ENCODE measurements around the gene CMIP.

Gene CMIP

DNA sequence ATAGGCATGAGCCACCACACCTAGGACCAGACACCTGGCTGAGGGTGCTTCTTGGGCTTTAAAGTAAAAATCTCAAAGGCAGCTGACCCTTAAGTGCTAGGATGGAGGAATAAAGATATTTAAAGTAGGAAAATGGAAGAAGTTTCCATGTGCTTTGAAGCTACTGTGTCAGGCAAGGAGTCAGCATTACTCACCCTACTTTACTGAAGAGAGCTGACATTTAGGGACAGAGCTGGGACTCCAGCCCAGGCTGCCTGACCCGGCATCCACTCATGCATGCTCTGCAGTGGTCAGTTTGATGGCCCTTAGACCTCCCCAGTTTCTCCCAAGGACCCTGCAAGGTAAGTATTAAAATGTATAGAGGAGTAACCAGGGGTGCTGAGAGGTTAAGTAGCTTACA lies 209.7 kb downstream of the CMIP start:
- TF ChIP-seq SUZ12 (IDR thresholded peaks at IDR 0.05), result no peak
- ChIA-PET CTCF (no interaction called here), POLR2A (no interaction called here)
- no peak for DNase-seq (ENCODE audit: extremely low spot score)

DNA sequence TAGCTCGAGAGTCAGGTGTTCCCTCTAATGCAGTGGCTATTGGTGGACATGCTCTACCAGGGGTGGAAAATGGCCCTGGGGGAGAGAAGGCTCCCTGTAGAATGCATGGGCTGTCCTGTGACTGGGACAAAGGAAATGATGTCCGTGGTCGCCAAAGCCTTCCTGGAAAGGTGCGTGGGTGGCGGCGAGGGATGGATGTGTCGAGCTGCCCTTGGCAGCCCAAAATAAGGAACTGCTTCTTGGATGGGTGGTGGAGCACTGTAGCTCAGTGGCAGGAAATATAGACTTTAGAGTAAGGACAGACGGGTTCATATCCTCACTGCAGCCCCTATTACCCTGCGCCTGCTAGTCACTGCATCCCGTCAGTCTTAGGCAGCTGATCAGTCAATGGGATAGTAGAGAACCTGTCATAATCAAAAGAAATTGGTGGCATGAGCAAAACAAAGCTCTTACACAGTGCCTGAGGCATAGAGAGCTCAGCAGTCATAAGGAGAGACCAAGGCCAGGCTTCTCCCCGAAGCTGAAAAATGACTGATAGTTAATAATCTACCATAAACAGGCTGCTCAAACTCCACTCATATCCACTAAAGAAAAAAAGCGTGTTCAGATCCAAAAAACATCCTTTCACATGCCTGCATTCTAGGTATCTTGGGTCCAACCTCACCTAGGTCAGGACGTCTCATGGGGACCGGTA lies 211.0 kb downstream of the CMIP start:
- no peak for TF ChIP-seq LEF1 (IDR thresholded peaks at IDR 0.05; ENCODE audit: borderline replicate concordance)
- no peak for TF ChIP-seq CTBP1 (IDR thresholded peaks at IDR 0.05; ENCODE audit: borderline replicate concordance)
- no peak for TF ChIP-seq TARDBP (IDR thresholded peaks at IDR 0.05)
- TF ChIP-seq FOXK2 (IDR thresholded peaks at IDR 0.05), result no peak
- no peak for TF ChIP-seq FOXM1 (IDR thresholded peaks at IDR 0.05; ENCODE audit: borderline replicate concordance)
- TF ChIP-seq SP1 (IDR thresholded peaks at IDR 0.05), result no peak
- no peak for TF ChIP-seq BHLHE40 (IDR thresholded peaks at IDR 0.05; ENCODE audit: borderline replicate concordance)
- no peak for TF ChIP-seq SUZ12 (IDR thresholded peaks at IDR 0.05)
- TF ChIP-seq, protein P1, sequence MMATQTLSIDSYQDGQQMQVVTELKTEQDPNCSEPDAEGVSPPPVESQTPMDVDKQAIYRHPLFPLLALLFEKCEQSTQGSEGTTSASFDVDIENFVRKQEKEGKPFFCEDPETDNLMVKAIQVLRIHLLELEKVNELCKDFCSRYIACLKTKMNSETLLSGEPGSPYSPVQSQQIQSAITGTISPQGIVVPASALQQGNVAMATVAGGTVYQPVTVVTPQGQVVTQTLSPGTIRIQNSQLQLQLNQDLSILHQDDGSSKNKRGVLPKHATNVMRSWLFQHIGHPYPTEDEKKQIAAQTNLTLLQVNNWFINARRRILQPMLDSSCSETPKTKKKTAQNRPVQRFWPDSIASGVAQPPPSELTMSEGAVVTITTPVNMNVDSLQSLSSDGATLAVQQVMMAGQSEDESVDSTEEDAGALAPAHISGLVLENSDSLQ (IDR thresholded peaks at IDR 0.05), result no peak
- TF ChIP-seq HDGF (IDR thresholded peaks at IDR 0.05; ENCODE audit: borderline replicate concordance), result no peak
- no peak for TF ChIP-seq ZNF384 (IDR thresholded peaks at IDR 0.05)
- no peak for TF ChIP-seq ELF4 (IDR thresholded peaks at IDR 0.05)
- TF ChIP-seq ARNT (IDR thresholded peaks at IDR 0.05), result no peak
- no peak for TF ChIP-seq FOXA1 (IDR thresholded peaks at IDR 0.05)
- TF ChIP-seq L3MBTL2 (conservative IDR thresholded peaks at IDR 0.05), result no peak
- TF ChIP-seq NFRKB (IDR thresholded peaks at IDR 0.05), result no peak
- DNase-seq (ENCODE audit: extremely low spot score), result no peak
- POLR2A ChIA-PET, result no interaction called here
- CTCF ChIA-PET, result no interaction called here

DNA sequence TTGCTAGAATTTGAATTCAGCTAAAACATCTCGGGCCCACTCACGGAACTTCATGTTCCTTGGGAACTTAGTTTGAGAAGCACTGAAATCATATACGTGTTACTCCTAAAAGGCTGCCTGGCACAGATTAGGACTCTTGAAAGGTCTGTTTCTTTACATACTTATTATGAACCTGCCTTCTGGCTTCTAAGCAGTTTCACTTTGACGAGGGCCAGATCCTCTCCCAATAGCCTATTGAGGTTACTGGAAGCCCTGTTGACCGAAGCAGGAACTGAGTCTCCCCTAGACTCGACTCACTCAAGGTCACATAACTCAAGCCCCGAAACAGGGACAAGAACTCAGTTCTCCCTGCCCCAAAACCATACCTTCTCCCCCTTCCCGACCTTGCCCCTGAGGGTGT lies 212.6 kb downstream of the CMIP start:
- POLR2A ChIA-PET, result no interaction called here
- no peak for DNase-seq (ENCODE audit: extremely low spot score)
- no peak for TF ChIP-seq L3MBTL2 (conservative IDR thresholded peaks at IDR 0.05)
- no peak for TF ChIP-seq ELF4 (IDR thresholded peaks at IDR 0.05)
- no peak for TF ChIP-seq FOXM1 (IDR thresholded peaks at IDR 0.05; ENCODE audit: borderline replicate concordance)
- no peak for TF ChIP-seq ZNF384 (IDR thresholded peaks at IDR 0.05)
- CTCF ChIA-PET, result no interaction called here

DNA sequence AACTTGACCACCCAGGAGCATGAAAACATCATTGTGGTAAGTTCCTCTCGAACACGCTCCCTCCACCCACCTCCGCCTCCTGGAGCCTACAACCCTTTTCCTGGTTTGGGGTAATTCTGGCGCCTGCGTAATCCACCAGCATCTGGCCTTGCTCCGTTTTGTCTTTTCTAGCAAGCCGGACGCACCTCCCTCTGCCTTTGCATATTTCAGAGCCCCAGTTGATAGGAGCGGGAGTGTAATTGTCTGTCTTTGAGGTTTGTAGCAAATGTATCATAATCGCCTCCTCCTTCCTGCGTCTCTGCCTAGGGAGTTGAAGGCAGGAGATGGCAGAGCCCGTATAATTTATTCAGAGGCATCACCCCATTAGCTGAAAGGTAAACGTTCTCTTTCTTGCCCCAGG lies 213.2 kb downstream of the CMIP start:
- ChIA-PET CTCF (no interaction called here), POLR2A (no interaction called here)
- TF ChIP-seq FOXK2 (IDR thresholded peaks at IDR 0.05) (no peak), SUZ12 (IDR thresholded peaks at IDR 0.05) (no peak), FOXM1 (IDR thresholded peaks at IDR 0.05; ENCODE audit: borderline replicate concordance) (no peak), ZNF384 (IDR thresholded peaks at IDR 0.05) (no peak), FOXA1 (IDR thresholded peaks at IDR 0.05) (no peak), BHLHE40 (IDR thresholded peaks at IDR 0.05; ENCODE audit: borderline replicate concordance) (no peak)
- TF ChIP-seq, protein P1 (IDR thresholded peaks at IDR 0.05), result no peak
- no peak for DNase-seq (ENCODE audit: extremely low spot score)

DNA sequence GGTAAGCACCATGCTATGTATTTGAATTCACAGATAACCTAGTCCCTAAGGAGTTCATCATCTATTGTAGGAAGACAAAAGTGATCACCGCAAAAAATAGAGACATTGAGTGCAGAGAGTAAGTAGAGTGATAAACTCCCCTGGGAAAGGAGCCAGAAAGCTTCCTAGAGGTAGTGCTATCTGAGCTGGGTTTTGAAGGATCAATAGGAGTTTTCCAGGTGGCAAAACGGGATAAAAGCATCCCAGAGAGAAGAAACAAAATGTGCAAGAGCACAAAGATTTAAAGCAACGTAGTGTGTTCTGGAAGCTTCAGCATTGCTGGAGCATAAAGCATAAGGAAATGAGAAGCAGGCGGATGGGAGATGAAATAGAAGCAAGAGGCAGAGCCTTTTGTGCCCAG lies 213.8 kb downstream of the CMIP start:
- TF ChIP-seq HDGF (IDR thresholded peaks at IDR 0.05; ENCODE audit: borderline replicate concordance), result no peak
- TF ChIP-seq ZNF384 (IDR thresholded peaks at IDR 0.05), result no peak
- TF ChIP-seq L3MBTL2 (conservative IDR thresholded peaks at IDR 0.05), result no peak
- TF ChIP-seq SP1 (IDR thresholded peaks at IDR 0.05), result no peak
- POLR2A ChIA-PET, result no interaction called here
- CTCF ChIA-PET, result no interaction called here
- DNase-seq (ENCODE audit: extremely low spot score), result no peak

DNA sequence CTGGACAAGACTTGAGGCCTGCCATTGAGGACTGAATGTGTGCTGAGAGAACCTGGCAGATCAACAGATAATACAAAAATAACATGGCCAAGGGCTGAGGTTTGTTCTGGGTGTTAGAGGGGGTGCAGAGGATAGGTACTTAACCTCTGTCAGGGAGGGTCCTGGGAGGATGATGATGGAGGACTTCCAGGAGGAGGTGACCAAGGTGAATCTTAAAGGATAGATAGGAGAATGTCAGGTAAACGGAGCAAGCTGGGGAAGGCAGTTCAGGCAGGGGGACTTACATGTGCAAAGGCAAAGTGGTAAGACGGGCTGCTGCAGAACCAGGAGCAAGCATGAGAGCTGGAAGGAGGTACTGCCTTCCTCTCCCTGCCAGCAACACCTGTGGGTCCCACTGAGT lies 214.6 kb downstream of the CMIP start:
- DNase-seq (ENCODE audit: extremely low spot score), result no peak
- ChIA-PET CTCF (no interaction called here), POLR2A (no interaction called here)
- TF ChIP-seq LEF1 (IDR thresholded peaks at IDR 0.05; ENCODE audit: borderline replicate concordance) (no peak), HDGF (IDR thresholded peaks at IDR 0.05; ENCODE audit: borderline replicate concordance) (no peak), L3MBTL2 (conservative IDR thresholded peaks at IDR 0.05) (no peak), SUZ12 (IDR thresholded peaks at IDR 0.05) (no peak), SP1 (IDR thresholded peaks at IDR 0.05) (no peak), FOXM1 (IDR thresholded peaks at IDR 0.05; ENCODE audit: borderline replicate concordance) (no peak)

DNA sequence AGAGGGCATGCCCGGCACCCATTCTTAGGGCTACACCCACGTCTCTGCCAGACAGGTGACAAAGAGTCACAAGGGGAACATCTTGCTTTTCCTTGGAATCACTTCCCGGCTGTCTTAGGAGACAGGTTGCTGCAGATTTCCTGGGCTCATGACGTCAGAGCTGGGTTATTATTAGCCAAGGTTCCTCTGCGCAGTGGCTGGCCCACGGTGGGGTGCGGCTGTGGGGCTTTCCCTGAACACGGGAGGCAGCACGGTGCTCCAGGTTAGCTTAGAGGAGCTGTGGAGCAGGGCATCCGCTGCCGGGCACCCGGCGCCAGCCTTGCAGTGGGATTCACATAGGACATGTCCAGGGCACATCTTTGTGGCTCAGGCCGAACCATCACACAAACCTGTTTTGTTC lies 216.5 kb downstream of the CMIP start:
- ChIA-PET POLR2A (no interaction called here), CTCF (no interaction called here)
- TF ChIP-seq FOXA1 (IDR thresholded peaks at IDR 0.05), result no peak
- no peak for TF ChIP-seq ELF4 (IDR thresholded peaks at IDR 0.05)
- no peak for TF ChIP-seq NFRKB (IDR thresholded peaks at IDR 0.05)
- TF ChIP-seq L3MBTL2 (conservative IDR thresholded peaks at IDR 0.05), result no peak
- no peak for TF ChIP-seq TARDBP (IDR thresholded peaks at IDR 0.05)
- TF ChIP-seq LEF1 (IDR thresholded peaks at IDR 0.05; ENCODE audit: borderline replicate concordance), result no peak
- TF ChIP-seq, protein P1 (IDR thresholded peaks at IDR 0.05), result no peak
- no peak for TF ChIP-seq FOXM1 (IDR thresholded peaks at IDR 0.05; ENCODE audit: borderline replicate concordance)
- TF ChIP-seq SP1 (IDR thresholded peaks at IDR 0.05), result no peak
- no peak for TF ChIP-seq BHLHE40 (IDR thresholded peaks at IDR 0.05; ENCODE audit: borderline replicate concordance)
- TF ChIP-seq ARNT (IDR thresholded peaks at IDR 0.05), result no peak
- no peak for TF ChIP-seq CTBP1 (IDR thresholded peaks at IDR 0.05; ENCODE audit: borderline replicate concordance)
- TF ChIP-seq SUZ12 (IDR thresholded peaks at IDR 0.05), result no peak
- no peak for TF ChIP-seq ZNF384 (IDR thresholded peaks at IDR 0.05)
- no peak for DNase-seq (ENCODE audit: extremely low spot score)
